Hypothalamus (tissue), 51 donors: ENCODE measurements around the gene FSTL4.
A peak's percentile ranks its signal among the peaks of the same experiment; 100 is the strongest.

Experiments used
- DNase-seq, 51 donors: peaks; one replicate each; lab custom pipeline; 2025; lab: John Stamatoyannopoulos, UW

The FSTL4 gene

GRCh38 chr5:133164759-133165158 is 447.6 kb downstream of the FSTL4 start:
- no peak for DNase-seq

GRCh38 chr5:133163839-133164238 is 448.5 kb downstream of the FSTL4 start:
- DNase-seq: no peak

- DNase-seq: no peak
Measured at GRCh38 chr5:133159543-133159942, 452.8 kb downstream of the FSTL4 start.

- no peak for DNase-seq
Measured at GRCh38 chr5:133155326-133155969, 456.9 kb downstream of the FSTL4 start.

DNA sequence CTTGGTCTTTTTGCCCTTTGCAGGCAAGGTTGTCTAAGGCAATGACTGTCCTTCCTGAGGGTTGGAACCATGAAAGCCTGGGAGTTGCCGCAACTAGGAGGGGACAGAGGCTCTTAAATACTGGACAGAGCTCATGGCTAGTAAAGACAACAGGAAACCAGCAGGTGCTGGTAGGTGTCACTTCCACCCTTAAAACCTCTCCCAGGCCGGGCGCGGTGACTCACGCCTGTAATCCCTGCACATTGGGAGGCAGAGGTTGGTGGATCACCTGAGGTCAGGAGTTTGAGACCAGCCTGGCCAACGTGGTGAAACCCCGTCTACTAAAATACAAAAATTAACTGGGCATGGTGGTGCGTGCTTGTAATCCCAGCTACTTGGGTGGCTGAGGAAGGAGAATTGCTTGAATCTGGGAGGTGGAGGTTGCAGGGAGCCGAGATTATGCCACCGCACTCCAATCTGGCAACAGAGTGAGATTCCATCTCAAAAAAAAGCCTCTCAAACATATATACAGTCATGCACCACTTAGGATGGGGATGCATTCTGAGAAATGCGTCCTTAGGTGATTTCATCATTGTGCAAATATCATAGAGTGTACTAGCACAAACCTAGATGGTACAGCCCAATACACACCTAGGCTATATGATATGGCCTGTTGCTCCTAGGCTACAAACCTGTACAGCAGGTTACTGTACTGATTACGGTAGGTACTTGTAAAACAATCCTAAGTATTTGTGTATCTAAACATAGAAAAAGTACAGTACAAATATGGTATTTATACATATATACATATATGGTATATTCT is 457.9 kb downstream of the FSTL4 start:
- no peak for DNase-seq

DNA sequence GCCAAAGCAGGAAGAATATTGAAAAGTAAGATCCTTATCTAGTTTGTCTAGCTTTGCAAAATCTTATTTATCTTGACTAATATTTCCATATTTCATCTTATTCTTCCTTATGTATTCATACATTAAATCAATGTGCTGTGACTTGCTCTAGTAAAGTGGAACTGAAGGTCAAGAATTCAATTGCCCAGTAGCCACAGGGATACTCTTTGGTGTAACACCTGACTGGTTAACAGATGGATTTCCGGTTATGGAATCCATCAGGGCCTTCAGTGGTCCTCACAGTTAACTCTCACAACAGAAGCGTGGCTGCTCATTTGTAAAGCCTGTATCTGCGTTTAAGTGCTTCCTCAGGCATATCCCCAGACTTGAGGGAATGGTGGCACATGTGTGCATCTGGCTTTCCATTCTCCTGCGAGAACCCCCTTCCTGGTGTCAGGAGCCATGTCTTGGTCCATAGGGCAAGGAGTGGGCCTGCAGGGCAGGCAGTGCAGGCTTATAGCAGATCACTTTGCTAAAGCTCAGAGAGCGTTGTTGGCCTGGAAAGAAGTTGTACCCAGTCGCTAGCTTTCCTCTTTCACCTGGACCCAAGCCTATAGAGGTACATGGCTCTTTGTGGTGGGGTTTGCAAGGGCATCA is 461.3 kb downstream of the FSTL4 start:
- no peak for DNase-seq

DNA sequence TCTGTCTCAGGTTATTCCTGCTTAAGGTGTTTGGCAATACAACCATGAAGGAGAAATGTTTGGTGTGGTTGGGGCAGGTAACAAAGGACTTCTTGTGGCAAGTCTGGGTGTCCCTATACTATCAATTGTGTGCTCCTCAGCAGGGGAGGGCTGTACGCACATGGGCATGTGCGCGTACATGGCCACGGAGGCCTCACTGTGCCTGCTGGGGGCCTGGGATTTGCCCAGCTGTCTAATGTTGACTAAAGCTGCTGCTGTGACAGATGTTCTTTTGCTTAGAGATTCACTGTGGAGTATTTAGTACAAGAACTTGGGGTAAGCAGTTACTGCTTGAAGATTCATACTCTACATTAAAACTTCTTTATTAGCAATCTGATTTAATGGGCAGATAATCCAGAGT is 463.0 kb downstream of the FSTL4 start:
- no peak for DNase-seq

DNA sequence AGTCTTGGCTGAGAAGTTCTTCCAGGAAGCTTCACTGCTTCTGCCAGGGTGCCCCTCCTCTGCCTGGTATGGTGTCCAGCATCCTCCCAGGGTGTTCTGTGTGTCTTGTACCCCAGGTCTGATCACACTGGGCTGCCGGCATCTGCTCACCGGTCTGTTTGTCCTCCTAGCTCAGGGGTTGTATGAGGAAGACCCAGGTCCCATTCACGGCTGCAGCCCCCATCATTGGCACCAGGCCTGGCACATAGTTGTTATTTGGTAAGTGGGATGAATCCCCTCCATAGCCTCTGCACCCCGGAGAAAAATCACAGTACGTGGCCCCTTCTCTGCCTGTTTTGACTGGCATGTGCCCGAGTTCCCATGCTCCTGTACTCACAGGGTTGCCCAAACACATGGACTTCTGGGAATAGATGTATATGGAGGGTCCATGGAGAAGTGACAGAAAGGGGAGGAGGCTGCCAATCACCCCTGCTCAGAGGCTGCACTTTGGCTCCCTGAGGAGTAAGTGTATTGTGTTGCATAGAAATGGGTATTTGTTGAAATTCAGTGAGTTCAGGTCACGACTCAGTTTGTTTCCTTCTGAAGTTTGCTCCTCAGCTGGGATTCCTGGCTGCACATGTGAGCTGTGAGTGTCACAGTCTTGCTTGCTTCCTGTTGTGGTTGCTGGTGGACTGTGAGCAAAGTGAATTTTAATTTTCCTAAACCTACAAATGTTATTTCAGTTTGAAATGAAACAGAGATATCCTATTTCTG is 464.4 kb downstream of the FSTL4 start:
- DNase-seq: peak in 1 of 51 donors; percentile 23

- DNase-seq: peak in 16 of 51 donors; percentile 3 to 31 (median 8)
Measured at GRCh38 chr5:133147411-133147810, 464.9 kb downstream of the FSTL4 start.
